ENCODE data around the gene ELF2.
A peak's percentile ranks its signal among the peaks of the same experiment; 100 is the strongest.
"Not testable (repeated sequence)": the region's sequence is repeated elsewhere in the genome, so short reads cannot be mapped to it uniquely, and the experiment has no call there.

The ELF2 gene

GRCh38 chr4:139177049-139177868, at the start of gene ELF2:
Gene ELF2 (minus strand): TSS chr4:139177218. CDS start chr4:139137701, 39,517 bp downstream.
- DNase-seq: peak; percentile 94

DNA sequence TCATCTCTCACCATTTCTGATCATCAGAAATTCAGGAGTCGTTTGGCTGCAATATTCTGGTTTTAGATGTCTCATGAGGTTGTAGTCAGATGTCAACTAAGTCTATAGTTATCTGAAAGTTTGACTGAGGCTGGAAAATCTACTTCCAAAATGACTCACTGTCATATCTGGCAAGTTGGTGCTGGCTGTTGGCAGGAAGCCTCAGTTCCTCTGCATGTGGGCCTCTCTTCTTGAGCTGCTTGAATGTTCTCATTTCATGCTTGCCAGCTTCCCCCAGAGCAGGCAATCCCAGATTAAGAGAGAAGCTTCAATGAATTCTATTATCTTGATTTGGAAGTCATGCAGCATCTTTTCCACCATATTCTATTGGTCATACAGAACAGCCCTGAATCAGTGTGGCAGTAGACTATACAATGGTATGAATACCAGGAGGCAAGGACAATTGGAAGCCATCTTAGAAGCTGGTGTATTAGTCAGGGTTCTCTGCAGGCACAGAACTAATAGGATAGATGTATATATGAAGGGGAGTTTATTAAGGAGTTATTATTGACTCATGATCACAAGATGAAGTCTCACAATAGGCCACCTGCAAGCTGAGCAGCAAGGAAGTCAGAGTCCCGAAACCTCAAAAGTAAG, 46.8 kb upstream of the ELF2 start:
- DNase-seq: no peak

- DNase-seq: no peak
Observed at GRCh38 chr4:139222215-139222614, 45.2 kb upstream of the ELF2 start.

- no peak for DNase-seq
Observed at GRCh38 chr4:139221687-139222086, 44.7 kb upstream of the ELF2 start.

DNA sequence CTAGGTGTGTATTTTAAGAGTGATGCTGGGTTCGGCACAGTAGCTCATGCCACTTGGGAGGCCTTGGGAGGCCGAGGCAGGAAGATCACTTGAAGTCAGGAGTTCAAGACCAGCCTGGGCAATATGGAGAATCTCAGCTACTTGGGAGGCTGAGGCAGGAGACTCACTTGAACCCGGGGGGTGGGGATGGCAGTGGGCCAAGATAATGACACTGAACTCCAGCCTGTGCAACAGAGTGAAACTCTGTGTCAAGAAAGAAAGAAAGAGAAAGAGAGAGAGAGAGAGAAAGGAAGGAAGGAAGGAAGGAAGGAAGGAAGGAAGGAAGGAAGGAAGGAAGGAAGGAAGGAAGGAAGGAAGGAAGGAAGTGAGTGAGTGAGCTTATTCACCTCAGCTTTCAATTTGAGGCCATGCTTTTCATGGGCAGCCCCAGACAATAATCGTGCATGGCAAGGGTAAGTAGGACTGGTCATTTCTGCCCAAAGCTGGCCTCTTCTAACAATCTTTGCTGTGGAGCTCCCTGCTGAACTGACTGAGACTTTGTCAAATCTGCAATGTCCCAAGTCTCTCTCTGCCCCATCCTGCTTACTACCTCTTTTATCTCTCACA, 42.5 kb upstream of the ELF2 start:
- DNase-seq: no peak

- no peak for DNase-seq
Observed at GRCh38 chr4:139214039-139214534, 37.1 kb upstream of the ELF2 start.

DNA sequence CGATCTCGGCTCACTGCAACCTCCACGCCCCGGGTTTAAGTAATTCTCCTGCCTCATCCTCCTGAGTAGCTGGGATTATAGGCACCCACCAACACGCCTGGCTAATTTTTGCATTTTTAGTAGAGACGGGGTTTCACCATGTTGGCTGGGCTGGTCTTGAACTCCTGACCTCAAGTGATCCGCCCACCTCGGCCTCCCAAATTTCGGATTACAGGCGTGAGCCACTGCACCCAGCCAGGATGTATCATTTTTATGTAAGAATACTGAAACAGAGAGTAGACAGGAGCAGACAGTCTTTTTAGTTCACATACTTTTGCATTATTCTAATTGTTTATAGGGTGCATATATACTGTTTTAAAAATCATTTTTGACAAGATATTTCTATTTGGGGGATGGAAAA, 36.6 kb upstream of the ELF2 start:
- DNase-seq: not testable (repeated sequence)

DNA sequence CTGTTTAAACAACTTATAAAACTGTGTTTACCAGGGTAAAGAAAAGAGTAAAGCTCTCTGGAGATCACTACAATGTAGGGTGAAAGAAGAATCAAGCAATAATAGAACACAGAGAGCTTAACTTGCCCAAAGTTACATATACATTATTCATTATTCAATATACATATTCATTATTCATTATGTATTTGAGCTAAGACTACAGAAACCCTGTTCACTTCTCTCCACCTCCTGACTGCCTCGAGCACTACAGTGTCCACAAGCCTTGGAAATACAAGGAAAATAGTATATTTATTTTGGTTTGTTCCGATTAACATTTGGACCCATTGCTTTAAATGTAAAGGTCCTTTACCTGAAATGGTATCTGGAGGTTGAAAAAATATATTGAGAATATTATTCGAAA, 35.9 kb upstream of the ELF2 start:
- no peak for DNase-seq

DNA sequence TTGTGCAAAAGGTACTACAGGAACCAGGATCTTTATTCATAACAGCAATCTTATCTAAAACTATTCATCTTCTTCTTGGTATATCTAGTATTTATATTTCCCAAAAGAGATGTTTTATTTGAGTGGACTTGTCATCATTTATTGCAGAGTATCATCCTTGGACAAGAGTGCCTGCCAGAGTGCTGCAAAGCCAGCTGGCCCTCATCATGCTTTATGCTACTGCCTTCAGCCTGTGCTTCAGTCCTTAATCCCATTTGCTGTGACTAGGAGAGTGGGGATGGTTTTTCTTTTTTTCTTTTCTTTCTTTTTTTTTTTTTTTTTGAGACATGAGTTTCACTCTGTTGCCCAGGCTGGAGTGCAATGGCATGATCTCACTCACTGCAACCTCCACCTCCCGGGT, 33.5 kb upstream of the ELF2 start:
- no peak for DNase-seq

- no peak for DNase-seq
Observed at GRCh38 chr4:139209470-139210063, 32.5 kb upstream of the ELF2 start.

DNA sequence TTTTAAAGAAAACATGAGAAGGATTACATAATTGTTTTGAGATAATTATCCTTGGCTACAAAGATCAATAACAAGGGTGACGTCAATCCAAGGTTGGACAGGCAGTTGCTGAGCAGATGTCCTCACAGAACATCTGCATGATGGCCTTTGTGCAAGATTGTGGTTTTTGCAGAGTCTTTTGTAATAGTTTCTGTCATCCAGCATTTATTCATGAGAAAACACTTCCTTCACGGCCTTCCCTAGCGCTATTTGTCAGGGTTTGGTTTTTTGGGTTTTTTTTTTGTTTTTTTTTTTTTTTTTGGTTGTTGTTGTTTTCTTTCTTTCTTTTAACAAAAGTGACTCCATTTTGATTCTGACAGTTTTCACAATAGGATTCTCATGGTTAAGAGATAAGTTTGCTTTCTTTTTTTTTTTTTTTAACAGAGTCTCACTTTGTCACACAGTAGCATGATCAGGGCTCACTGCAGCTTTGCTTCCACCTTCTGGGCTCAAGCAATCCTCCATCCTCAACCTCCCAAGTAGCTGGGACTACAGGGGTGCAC, 31.5 kb upstream of the ELF2 start:
- no peak for DNase-seq

DNA sequence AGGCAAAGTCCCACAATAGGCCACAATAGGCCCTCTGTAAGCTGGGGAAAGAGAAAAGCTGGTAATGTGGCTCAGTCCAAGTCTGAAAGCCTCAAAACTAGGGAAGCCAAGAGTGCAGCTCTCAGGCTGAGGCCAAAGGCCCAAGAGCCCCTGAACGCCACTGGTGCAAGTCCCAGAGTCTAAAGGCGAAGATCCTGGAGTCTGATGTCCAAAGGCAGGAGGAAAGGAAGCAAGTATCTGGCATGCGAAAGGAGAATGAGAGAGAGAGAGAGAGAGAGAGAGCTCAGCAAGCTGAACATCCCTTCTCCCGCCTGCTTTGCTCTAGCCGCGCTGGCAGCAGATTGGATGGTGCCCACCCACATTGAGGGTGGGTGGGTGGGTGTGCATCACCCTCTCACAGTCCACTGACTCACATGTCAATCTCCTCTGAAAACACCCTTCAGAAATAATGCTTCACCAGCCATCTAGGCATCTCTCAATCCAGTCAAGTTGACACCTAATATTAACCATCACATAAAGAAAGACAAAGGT, 30.9 kb upstream of the ELF2 start:
- no peak for DNase-seq

GRCh38 chr4:139207247-139207646, 30.2 kb upstream of the ELF2 start:
- DNase-seq: no peak

DNA sequence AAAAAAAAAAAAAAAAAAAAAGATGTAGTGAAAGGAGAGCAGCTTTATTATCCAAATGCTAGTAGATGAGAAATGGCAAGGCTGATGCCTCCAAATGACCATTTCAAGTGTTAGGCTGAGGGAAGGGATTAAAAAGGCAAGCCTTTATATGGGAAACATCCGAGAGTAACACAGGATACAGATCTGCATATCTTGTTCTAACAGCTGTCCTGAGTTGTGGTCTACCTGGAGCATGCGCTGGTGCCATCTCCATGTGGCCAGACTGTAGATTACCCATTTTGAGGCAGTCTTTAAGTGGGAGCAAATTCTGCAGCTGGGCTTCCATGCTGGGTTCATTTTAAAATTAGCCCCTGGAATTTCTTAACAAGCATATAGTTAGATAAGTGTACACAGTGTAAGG, 26.0 kb upstream of the ELF2 start:
- DNase-seq: no peak

DNA sequence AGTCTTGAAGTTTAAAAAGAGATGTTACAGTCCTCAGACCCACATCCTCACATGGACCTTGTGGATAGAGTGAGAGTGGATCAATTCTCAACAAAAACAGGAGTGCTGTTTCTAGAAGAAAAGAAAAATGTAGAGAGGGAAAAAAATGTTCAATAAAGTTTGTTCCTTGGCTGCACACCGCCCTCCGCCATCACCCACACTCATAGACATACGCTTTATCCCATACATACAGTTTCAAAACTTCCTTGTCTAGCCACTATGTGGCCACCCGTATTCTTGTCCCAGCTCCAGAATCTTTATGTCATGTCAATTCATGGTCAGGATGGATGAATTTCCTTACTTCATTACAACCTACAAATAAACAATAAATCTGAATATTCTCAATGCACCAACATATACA, 23.5 kb upstream of the ELF2 start:
- DNase-seq: no peak

DNA sequence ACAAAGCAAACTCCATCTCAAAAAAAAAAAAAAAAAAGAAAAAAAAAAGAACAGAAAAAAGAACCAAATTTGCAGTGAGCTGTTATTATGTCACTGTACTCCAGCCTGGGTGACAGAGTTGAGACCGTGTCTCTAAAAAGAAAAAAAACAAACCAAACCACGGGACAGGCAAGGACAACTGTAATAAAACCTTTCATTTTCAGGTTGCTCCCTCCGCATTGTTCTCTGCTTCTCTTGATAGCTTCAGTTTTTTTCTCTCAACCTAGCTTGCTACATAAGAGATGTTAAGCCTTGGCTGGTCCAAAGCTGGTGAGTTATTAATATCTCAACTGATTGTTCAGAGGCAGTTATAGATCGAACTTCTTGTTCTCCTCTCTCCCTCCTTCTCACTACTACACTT, 23.1 kb upstream of the ELF2 start:
- no peak for DNase-seq

- DNase-seq: not testable (repeated sequence)
Observed at GRCh38 chr4:139197214-139197613, 20.2 kb upstream of the ELF2 start.

GRCh38 chr4:139196462-139196861, 19.4 kb upstream of the ELF2 start:
- DNase-seq: no peak

DNA sequence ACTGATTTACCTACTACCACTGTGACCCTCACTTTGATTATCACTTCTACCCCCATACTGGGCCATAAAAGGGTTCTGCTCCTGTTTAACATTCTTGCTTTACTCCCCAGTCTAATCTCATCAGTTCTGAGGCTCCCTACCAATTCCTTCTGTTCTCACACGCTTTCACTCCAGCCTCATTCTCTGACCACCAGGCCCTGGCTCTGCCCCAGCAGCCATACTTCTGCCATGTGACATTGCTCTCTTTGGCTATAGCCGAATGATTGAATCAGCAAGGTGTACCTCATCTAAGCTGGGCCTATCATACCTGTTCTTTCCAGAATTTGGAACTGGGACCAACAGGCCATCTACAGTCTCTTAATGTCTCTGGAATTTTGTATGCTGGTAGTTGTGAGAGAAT, 14.4 kb upstream of the ELF2 start:
- DNase-seq: no peak

- no peak for DNase-seq
Observed at GRCh38 chr4:139189972-139190371, 13.0 kb upstream of the ELF2 start.

- DNase-seq: no peak
Observed at GRCh38 chr4:139189417-139189749, 12.4 kb upstream of the ELF2 start.

DNA sequence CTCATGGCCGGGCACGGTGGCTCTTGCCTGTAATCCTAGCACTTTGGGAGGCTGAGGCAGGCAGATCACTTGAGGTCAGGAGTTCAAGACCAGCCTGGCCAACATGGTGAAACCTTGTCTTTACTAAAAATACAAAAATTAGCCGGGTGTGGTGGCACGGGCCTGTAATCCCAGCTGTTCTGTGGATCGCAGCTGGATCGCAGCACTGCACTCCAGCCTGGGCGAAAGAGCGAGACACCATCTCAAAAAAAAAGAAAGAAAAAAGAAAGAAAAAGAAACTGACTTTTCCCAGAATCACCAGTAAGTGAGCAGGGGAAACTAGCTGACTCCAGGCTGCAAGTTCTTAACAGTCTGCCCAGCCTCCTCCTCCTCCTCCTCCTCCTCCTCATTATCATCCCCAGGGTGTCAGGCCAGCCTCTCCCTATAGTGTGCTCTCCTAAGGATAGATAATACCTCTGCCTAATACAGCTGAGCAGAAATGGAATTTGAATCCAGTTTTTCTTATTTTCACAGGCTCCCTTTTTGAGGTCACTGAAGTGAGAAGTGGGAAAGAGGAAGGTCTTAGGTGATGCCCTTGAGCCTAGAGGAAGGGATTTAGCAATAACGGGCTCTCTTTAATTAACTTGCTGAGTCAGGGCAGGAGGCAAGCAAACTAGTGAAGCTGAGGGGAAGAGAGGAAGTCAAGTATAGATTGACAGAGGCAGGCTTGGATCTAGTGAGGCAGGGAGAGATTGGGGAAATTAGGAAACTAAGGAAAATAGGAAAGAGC, 11.8 kb upstream of the ELF2 start:
- DNase-seq: no peak
